Lower lobe of right lung (tissue), 2 donors: ENCODE measurements around the gene ZNF138. TPM values are rescaled to one million over a fixed set of nuclear protein-coding genes. Genes with fewer than 3 reads are reported as not detected.
"Not testable (repeated sequence)": the region's sequence is repeated elsewhere in the genome, so short reads cannot be mapped to it uniquely, and the experiment has no call there.

Source experiments
- ATAC-seq, 2 donors: fragments of 200-7000 bp; cut with Tn5 transposase; one replicate each; pipeline ENCODE4 v1.9.1; 2020 to 2022; ENCODE audit warnings: mild to moderate bottlenecking in 2 of 2, moderate library complexity in 2 of 2
- DNase-seq: peaks from one replicate; pipeline ENCODE4 v3.0.0-alpha.2; 2020
- H3K27ac ChIP-seq: fragments of 200-600 bp; one replicate; pipeline ENCODE4 v1.8.0; 2022
- H3K27me3 ChIP-seq: fragments of 200-600 bp; one replicate; pipeline ENCODE4 v1.8.0; 2022; ENCODE audit warnings: low read depth
- H3K36me3 ChIP-seq: fragments of 200-600 bp; one replicate; pipeline ENCODE4 v1.8.0; 2022; ENCODE audit warnings: mild to moderate bottlenecking
- H3K4me1 ChIP-seq: fragments of 200-600 bp; one replicate; pipeline ENCODE4 v1.8.0; 2022
- H3K4me3 ChIP-seq: fragments of 200-600 bp; one replicate; pipeline ENCODE4 v1.8.0; 2022; ENCODE audit warnings: mild to moderate bottlenecking
- H3K9me3 ChIP-seq: fragments of 200-600 bp; one replicate; pipeline ENCODE4 v1.8.0; 2022
- CTCF ChIP-seq: fragments of 200-600 bp; IDR thresholded peaks from one replicate; pipeline ENCODE4 v1.8.0; 2022; ENCODE audit warnings: antibody characterized with exemption, mild to moderate bottlenecking
- intact Hi-C: fragments of 100-400 bp; cut with DNase I; formaldehyde crosslinking; loops from one replicate; pipeline ENCODE4 v1.11.0; 2022
- total RNA-seq: library from RNA; stranded (reverse); fragmentation: NEBNext Ultra II Directional; extraction: Animal tissue kit (Norgen Biotek cat#: 25700); gene quantifications from one replicate; pipeline ENCODE4 v1.2.1, GENCODE V29; 2021
- donor health status: DM: no; HTN: yes; CAD: no; lungs with severe emphysema.

ZNF138 gene
- total RNA-seq, 1 donor from 2014 or later: 6.6 TPM

- Histone ChIP-seq H3K36me3 (no peaks in the 10 kb centered on the region), H3K9me3 (no peaks in the 10 kb centered on the region), H3K4me1 (peaks cover 15% of the 10 kb centered on the region), H3K4me3 (no peak overlapping the region), H3K27me3 (no peaks in the 10 kb centered on the region), H3K27ac (no peak overlapping the region)
- DNase-seq: no peak
- no peak for TF ChIP-seq CTCF
- intact Hi-C loops: no loop called here
- no peak for ATAC-seq
Measured at GRCh38 chr7:64793106-64793755, 997 bp upstream of the ZNF138 start.

GRCh38 chr7:64795176-64795575 is 948 bp downstream of the ZNF138 start:
- TF ChIP-seq CTCF: no peak
- no peaks in the 10 kb centered on the region for H3K27me3 ChIP-seq
- DNase-seq (no peak), ATAC-seq (no peak)
- peaks cover 12% of the 10 kb centered on the region for H3K36me3 ChIP-seq
- no peak overlapping the region for H3K27ac ChIP-seq
- peaks cover 15% of the 10 kb centered on the region for H3K4me1 ChIP-seq
- no peaks in the 10 kb centered on the region for H3K9me3 ChIP-seq
- peak overlapping the region; percentile 86 for H3K4me3 ChIP-seq
- intact Hi-C loops: no loop called here

- ATAC-seq, intact Hi-C loops, H3K27me3 ChIP-seq, H3K27ac ChIP-seq, DNase-seq, H3K9me3 ChIP-seq, H3K4me3 ChIP-seq: not testable (repeated sequence)
- H3K4me1 ChIP-seq: peaks cover 10% of the 10 kb centered on the region
- peaks cover 26% of the 10 kb centered on the region for H3K36me3 ChIP-seq
Measured at GRCh38 chr7:64799169-64799568, 4.9 kb downstream of the ZNF138 start.

- TF ChIP-seq CTCF: no peak
- Histone ChIP-seq H3K27ac (no peak overlapping the region), H3K4me3 (no peak overlapping the region), H3K4me1 (no peaks in the 10 kb centered on the region), H3K9me3 (no peaks in the 10 kb centered on the region), H3K36me3 (peaks cover 26% of the 10 kb centered on the region), H3K27me3 (no peaks in the 10 kb centered on the region)
- ATAC-seq (no peak), DNase-seq (no peak)
- intact Hi-C loops: no loop called here
Measured at GRCh38 chr7:64802699-64803098, 8.5 kb downstream of the ZNF138 start.

- H3K4me1 ChIP-seq: no peaks in the 10 kb centered on the region
- intact Hi-C loops: no loop called here
- no peaks in the 10 kb centered on the region for H3K27me3 ChIP-seq
- DNase-seq (no peak), ATAC-seq (no peak)
- no peaks in the 10 kb centered on the region for H3K9me3 ChIP-seq
- H3K4me3 ChIP-seq: no peak overlapping the region
- no peak for TF ChIP-seq CTCF
- no peak overlapping the region for H3K27ac ChIP-seq
- peaks cover 12% of the 10 kb centered on the region for H3K36me3 ChIP-seq
Measured at GRCh38 chr7:64807731-64808365, 13.6 kb downstream of the ZNF138 start.

- no peaks in the 10 kb centered on the region for H3K4me1 ChIP-seq
- H3K4me3 ChIP-seq: no peak overlapping the region
- intact Hi-C loops: no loop called here
- DNase-seq (no peak), ATAC-seq (no peak)
- no peak overlapping the region for H3K27ac ChIP-seq
- no peak for TF ChIP-seq CTCF
- H3K36me3 ChIP-seq: peaks cover 12% of the 10 kb centered on the region
- no peaks in the 10 kb centered on the region for H3K27me3 ChIP-seq
- H3K9me3 ChIP-seq: no peaks in the 10 kb centered on the region
Measured at GRCh38 chr7:64811767-64812166, 17.5 kb downstream of the ZNF138 start.
